HG03108 (cell line): Measurements from ENCODE around the gene PLAU.
A peak's percentile ranks its signal among the peaks of the same experiment; 100 is the strongest.
"Not testable (repeated sequence)": the region's sequence is repeated elsewhere in the genome, so short reads cannot be mapped to it uniquely, and the experiment has no call there.

ENCODE experiments used
- ATAC-seq: cut with Tn5 transposase; IDR thresholded peaks from one replicate; pipeline ENCODE4 v1.9.1; 2021; ENCODE audit warnings: moderate library complexity; ENCODE audit not compliant: unreplicated experiment

The PLAU gene

DNA sequence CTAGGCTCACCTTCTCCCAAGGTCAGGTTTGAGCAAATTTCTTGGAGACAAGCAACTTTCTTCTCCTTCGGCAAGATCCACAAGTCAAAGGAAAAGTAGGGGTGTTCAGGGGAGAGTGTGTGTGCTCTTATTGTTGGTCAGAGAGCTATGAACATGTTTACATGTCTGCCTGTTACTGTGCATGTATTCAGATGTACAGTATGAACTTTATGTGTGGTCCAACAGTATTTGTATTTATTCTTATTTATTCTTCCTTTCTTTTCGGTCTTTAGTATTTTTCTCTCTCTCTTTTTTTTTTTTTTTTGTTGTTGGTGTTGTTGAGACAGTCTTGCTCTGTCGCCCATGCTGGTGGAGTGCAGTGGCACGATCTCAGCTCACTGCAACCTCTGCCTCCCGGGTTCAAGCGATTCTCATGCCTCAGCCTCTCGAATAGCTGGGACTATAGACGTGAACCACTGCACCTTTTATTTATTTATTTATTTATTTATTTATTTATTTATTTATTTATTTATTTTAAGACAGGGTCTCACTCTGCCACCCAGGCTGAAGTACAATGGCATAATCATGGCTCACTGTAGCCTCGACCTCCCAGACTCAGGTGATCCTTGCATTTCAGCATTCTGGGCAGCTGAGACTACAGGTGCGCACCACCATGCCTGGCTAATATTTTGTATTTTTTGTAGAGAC lies 38.2 kb downstream of the PLAU start:
- ATAC-seq = no peak

DNA sequence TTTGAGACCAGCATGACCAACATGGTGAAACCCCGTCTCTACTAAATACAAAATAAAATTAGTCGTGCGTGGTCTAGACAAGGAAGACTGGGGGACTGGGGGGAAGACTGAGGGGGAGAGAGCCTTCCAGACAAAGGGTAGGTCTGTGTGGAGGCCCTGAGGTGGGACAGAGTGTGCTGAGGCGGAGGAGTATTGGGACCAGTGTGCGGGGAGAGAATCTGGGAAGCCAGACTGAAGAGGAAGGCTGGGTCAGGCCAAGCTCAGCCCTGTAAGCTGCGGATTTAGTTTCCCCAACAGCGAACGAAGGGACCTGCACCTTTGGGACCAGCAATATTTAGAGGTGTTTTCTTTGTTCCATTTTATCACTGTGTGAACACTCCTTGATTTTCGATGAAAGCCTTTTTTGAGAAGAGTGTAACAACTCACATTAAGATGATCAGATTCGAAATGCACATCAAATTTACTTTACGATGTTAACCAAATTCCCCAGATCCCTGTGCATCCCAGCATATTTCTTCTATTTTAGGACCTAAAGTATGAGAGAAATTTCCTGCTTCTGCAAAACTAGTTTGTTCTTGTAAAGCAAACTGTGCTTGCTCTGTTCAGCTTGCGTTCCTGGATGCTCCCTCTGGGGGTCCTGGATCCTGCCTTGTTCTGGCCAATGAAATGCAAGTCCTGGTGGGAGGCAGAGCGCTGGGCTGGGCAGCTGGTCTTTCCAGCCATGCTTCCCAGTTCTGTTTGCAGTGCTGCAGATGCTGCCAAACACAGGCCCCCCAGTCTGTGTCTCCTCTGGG lies 39.4 kb downstream of the PLAU start:
- no peak for ATAC-seq

- no peak for ATAC-seq
Observed at GRCh38 chr10:73953665-73954064, 42.7 kb downstream of the PLAU start.

DNA sequence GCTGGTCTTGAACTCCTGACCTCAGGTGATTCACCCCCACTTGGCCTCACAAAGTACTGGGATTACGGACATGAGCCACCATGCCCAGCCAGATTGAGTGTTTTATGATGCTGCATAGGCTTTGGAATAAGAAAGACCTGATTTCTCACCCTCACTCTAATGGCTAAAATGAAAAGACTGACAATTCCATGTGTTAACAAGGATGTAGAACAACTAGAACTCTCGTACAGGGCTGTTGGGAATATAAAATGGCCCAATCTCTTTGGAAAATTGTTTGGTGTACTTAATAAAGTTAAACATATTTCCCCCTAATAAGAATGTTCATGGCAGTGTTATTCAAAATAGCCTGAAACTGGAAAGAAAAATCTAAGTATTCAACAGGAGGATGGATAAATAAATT lies 43.8 kb downstream of the PLAU start:
- ATAC-seq = no peak

DNA sequence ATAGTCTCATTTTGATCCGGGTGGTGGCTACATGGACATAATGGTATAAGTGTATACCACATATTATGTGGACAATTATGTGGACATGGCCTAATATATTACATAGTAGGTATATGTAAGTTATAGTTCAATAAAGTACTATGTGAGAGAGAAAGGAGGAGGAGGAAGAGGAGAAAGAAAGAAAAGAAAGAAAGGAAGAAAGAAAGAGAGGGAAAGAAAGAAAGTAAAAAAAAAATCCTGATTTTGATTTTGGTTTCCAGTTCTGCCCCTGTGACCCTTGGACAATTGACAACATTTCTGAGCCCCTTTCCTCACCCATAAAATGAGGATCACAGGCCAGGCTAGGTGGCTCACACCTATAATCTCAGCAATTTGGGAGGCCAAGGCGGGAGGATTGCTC lies 44.8 kb downstream of the PLAU start:
- ATAC-seq = no peak

- peak; percentile 53 for ATAC-seq
Observed at GRCh38 chr10:73956476-73957359, 45.8 kb downstream of the PLAU start.

- no peak for ATAC-seq
Observed at GRCh38 chr10:73959484-73960243, 48.7 kb downstream of the PLAU start.

GRCh38 chr10:73962386-73962785 lies 51.5 kb downstream of the PLAU start:
- ATAC-seq = no peak

GRCh38 chr10:73963533-73963932 lies 52.6 kb downstream of the PLAU start:
- ATAC-seq = not testable (repeated sequence)

- ATAC-seq = no peak
Observed at GRCh38 chr10:73964743-73965142, 53.8 kb downstream of the PLAU start.

DNA sequence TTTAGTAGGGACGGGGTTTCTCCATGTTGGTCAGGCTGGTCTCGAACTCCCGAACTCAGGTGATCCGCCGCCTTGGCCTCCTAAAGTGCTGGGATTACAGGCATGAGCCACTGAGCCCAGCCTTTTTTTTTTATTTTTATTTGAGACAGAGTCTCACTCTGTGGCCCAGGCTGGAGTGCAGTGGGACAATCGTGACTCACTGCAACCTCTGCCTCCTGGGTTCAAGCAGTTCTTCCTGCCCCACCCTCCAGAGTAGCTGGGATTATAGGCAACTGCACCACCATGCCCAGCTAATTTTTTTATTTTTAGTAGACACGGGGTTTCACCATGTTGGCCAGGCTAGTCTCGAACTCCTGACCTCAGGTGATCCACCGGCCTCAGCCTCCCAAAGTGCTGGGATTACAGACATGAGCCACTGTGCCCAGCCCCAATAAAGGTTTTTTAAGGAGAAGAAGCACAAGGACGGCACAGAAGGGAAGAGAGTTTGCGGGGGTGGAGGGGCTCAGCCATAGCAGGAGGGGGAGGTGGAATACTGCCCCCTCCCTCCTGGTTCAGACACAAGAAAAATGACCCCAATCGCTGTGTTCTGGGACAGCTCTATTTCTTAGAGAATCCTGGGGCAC lies 54.4 kb downstream of the PLAU start:
- not testable (repeated sequence) for ATAC-seq

- no peak for ATAC-seq
Observed at GRCh38 chr10:73965890-73966768, 55.2 kb downstream of the PLAU start.

GRCh38 chr10:73967022-73967429 lies 56.1 kb downstream of the PLAU start:
- ATAC-seq = no peak
